Parathyroid adenoma (tissue), 2 donors: ENCODE data around the gene SNTG2.

Source experiments
- H2AFZ ChIP-seq: fragments of 300-600 bp; sonication (generic); one replicate; pipeline ENCODE4 v1.7.0; 2017; ENCODE audit warnings: antibody characterized with exemption, mild to moderate bottlenecking
- H3K27ac ChIP-seq: fragments of 300-600 bp; sonication (generic); one replicate; pipeline ENCODE4 v1.7.0; 2017
- H3K27me3 ChIP-seq: fragments of 300-600 bp; sonication (generic); one replicate; pipeline ENCODE4 v1.7.0; 2017; ENCODE audit warnings: low read length; ENCODE audit not compliant: control insufficient read depth, insufficient read depth
- H3K36me3 ChIP-seq: fragments of 300-600 bp; sonication (generic); one replicate; pipeline ENCODE4 v1.7.0; 2017; ENCODE audit warnings: low read length; ENCODE audit not compliant: control insufficient read depth, insufficient read depth
- H3K4me1 ChIP-seq: fragments of 300-600 bp; sonication (generic); one replicate; pipeline ENCODE4 v1.7.0; 2017; ENCODE audit warnings: control low read depth
- H3K4me2 ChIP-seq: fragments of 300-600 bp; sonication (generic); one replicate; pipeline ENCODE4 v1.7.0; 2017; ENCODE audit warnings: low read length
- H3K4me3 ChIP-seq: fragments of 300-600 bp; sonication (generic); one replicate; pipeline ENCODE4 v1.7.0; 2017; ENCODE audit warnings: low read depth, low read length
- H3K79me2 ChIP-seq: fragments of 300-600 bp; sonication (generic); one replicate; pipeline ENCODE4 v1.7.0; 2017; ENCODE audit warnings: control low read depth
- H3K9ac ChIP-seq: fragments of 300-600 bp; sonication (generic); one replicate; pipeline ENCODE4 v1.7.0; 2017; ENCODE audit warnings: mild to moderate bottlenecking
- H3K9me3 ChIP-seq: fragments of 300-600 bp; sonication (generic); one replicate; pipeline ENCODE4 v1.7.0; 2017; ENCODE audit warnings: low read length; ENCODE audit not compliant: control insufficient read depth
- TF ChIP-seq, protein P1 (sequence below): fragments of 300-600 bp; sonication (generic); IDR thresholded peaks from one replicate; pipeline ENCODE4 v1.7.0; 2017; ENCODE audit warnings: antibody characterized with exemption, mild to moderate bottlenecking
- donor health status: primary hyperparathyroidism.

Gene SNTG2

DNA sequence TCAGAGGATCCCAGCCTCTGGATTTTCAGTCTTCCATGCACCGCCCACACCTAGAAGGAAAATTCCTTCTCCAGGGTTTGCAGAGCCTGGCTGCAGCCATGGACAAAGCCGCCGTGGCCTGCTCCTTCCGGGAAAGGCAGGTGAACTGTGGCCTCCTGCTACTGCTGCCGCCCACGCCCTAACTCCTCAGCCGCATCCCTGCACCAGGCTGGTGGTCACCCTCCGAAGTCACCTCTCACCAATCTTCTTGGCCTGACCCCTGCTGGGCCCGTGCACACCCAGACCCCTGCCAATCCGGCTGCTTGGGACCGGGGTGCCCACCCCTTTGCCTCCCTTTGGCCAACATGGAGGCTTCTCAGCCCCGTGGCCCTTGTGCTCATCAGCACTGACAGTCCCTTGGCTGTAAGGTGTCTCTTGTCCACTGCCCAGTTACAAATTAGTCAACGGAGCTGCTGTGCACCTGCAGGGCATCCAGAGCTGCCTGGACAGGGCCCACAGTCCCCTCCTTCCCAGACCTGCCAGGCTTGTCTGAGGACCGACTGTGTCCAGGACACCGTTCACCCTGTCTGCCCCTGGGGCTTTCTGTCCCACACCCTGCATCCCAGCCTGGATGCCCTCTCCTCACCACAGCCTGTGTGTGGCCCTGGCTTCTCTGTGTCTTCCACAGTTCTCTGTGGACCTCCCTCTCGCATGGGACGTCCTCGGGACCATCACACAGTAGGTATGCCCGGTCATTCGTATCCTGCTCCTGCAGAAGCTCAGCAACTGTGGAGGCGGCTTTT lies 332.6 kb downstream of the SNTG2 start:
- TF ChIP-seq, protein P1, sequence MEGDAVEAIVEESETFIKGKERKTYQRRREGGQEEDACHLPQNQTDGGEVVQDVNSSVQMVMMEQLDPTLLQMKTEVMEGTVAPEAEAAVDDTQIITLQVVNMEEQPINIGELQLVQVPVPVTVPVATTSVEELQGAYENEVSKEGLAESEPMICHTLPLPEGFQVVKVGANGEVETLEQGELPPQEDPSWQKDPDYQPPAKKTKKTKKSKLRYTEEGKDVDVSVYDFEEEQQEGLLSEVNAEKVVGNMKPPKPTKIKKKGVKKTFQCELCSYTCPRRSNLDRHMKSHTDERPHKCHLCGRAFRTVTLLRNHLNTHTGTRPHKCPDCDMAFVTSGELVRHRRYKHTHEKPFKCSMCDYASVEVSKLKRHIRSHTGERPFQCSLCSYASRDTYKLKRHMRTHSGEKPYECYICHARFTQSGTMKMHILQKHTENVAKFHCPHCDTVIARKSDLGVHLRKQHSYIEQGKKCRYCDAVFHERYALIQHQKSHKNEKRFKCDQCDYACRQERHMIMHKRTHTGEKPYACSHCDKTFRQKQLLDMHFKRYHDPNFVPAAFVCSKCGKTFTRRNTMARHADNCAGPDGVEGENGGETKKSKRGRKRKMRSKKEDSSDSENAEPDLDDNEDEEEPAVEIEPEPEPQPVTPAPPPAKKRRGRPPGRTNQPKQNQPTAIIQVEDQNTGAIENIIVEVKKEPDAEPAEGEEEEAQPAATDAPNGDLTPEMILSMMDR, result no peak
- Histone ChIP-seq H3K4me1 (no peaks in the 10 kb centered on the region), H3K79me2 (no peaks in the 10 kb centered on the region), H3K4me3 (no peak overlapping the region), H3K27ac (no peak overlapping the region), H3K36me3 (no peaks in the 10 kb centered on the region), H2AFZ (no peak overlapping the region), H3K9me3 (no peaks in the 10 kb centered on the region), H3K4me2 (no peak overlapping the region), H3K9ac (no peak overlapping the region), H3K27me3 (no peaks in the 10 kb centered on the region)

DNA sequence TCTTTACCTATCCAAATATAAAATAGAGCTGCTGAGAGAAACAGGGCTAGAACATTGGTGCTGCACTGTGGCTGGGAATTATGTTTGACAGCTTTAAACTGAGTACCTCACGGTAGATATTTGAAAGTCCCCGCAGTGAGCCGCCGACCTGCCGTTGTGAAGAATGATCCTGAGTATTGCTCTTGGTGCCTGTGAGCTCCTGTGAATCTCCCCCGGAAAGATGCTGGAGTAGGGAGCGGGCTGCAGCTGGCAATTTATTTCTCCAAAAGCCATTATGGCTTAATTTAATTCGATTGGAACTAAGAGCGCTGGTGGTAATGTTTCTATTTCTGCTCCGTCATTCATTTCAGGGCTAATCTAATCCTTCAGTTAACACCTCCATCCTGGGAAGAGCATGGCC lies 333.2 kb downstream of the SNTG2 start:
- Histone ChIP-seq H3K79me2 (no peaks in the 10 kb centered on the region), H3K27me3 (no peaks in the 10 kb centered on the region), H3K4me3 (no peak overlapping the region), H3K9me3 (no peaks in the 10 kb centered on the region), H3K4me2 (no peak overlapping the region), H3K36me3 (no peaks in the 10 kb centered on the region), H2AFZ (no peak overlapping the region), H3K4me1 (no peaks in the 10 kb centered on the region), H3K9ac (no peak overlapping the region), H3K27ac (no peak overlapping the region)
- TF ChIP-seq, protein P1, result no peak

DNA sequence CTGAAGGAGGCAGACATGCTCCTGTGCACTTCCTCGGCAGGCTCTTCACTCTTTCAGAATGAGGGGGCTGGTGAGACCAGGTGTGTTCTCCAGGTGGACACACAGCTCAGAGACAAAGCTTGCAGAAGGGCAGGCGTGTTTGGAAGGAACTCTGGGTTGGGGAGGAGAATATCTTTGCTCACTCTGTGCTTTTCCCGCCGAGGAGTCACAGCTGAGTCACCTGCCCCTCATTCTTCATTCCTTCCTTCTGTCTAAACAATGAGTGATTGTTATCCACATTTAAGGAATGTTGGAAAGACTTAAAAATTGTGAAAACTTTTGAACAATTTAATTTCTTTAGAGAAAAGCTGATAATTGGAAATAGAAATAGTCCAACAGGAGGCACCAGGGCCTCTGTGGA lies 336.3 kb downstream of the SNTG2 start:
- Histone ChIP-seq H3K79me2 (no peaks in the 10 kb centered on the region), H3K27ac (no peak overlapping the region), H2AFZ (no peak overlapping the region), H3K4me1 (no peaks in the 10 kb centered on the region), H3K27me3 (no peaks in the 10 kb centered on the region), H3K4me3 (no peak overlapping the region), H3K4me2 (no peak overlapping the region), H3K36me3 (no peaks in the 10 kb centered on the region), H3K9me3 (no peaks in the 10 kb centered on the region), H3K9ac (no peak overlapping the region)
- TF ChIP-seq, protein P1, result no peak

DNA sequence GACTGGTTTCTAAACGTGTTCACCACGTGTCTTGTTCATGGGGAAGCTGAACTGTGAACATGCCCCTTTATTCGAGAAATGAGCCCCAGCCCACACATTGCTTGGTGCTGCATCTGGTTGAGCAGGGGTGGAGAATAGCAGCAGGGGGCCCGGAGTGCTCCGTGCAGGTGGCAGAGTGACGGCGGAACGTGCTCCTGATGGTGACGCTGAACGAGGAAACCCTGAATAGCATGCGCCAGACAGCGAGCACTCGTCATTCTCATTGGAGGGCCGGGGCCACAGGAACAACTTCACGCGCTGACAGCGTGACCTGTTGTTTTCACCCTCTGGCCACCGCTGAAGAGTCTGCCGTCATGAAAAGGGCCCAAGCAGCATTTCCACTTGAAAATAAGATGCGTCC lies 336.8 kb downstream of the SNTG2 start:
- Histone ChIP-seq H3K27me3 (no peaks in the 10 kb centered on the region), H2AFZ (no peak overlapping the region), H3K4me1 (no peaks in the 10 kb centered on the region), H3K79me2 (no peaks in the 10 kb centered on the region), H3K4me2 (no peak overlapping the region), H3K36me3 (no peaks in the 10 kb centered on the region), H3K9ac (no peak overlapping the region), H3K9me3 (no peaks in the 10 kb centered on the region), H3K27ac (no peak overlapping the region), H3K4me3 (no peak overlapping the region)
- TF ChIP-seq, protein P1, result no peak

DNA sequence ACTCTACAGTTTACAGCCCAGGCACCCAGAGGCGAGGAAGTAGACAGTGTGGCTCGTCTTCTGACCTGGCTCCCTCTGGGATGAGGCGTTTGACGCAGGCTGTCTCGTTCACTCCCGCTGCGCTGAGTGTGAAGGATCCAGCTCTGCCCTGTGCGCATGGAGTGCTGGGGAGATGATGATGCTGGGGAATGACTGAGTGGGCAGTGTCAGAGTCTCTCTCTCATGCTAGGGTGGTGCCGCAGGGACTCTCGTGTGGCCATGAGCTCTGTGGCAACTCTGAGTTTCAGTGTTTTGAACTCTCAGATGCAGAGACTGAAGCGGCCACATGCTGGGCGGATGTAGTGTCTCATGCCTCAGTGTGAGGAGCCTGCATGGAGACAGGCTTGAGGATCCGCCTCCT lies 344.3 kb downstream of the SNTG2 start:
- TF ChIP-seq, protein P1, result no peak
- Histone ChIP-seq H3K36me3 (no peaks in the 10 kb centered on the region), H3K9ac (no peak overlapping the region), H3K4me1 (no peaks in the 10 kb centered on the region), H3K27me3 (no peaks in the 10 kb centered on the region), H3K79me2 (no peaks in the 10 kb centered on the region), H3K27ac (no peak overlapping the region), H2AFZ (no peak overlapping the region), H3K9me3 (no peaks in the 10 kb centered on the region), H3K4me2 (no peak overlapping the region), H3K4me3 (no peak overlapping the region)
